ELR (cell line): Measurements from ENCODE around the gene USP47.
A peak's percentile ranks its signal among the peaks of the same experiment; 100 is the strongest.

Experiments used
- DNase-seq: peaks from one replicate; pipeline ENCODE4 v3.0.0-alpha.2; 2015; ENCODE audit warnings: low read depth

The USP47 gene

GRCh38 chr11:11864803-11865202, 23.0 kb downstream of the USP47 start:
- DNase-seq, result no peak

- DNase-seq, result no peak
These were observed 23.7 kb downstream of the USP47 start for GRCh38 chr11:11865449-11865848.

- DNase-seq, result no peak
These were observed 24.4 kb downstream of the USP47 start for GRCh38 chr11:11866203-11866602.

- DNase-seq, result no peak
These were observed 25.9 kb downstream of the USP47 start for GRCh38 chr11:11867720-11868119.

- no peak for DNase-seq
These were observed 30.2 kb downstream of the USP47 start for GRCh38 chr11:11871991-11872401.

GRCh38 chr11:11876458-11876857, 34.7 kb downstream of the USP47 start:
- peak; percentile 35 for DNase-seq

- DNase-seq, result no peak
These were observed 38.4 kb downstream of the USP47 start for GRCh38 chr11:11880179-11880578.

GRCh38 chr11:11882539-11882938, 40.8 kb downstream of the USP47 start:
- no peak for DNase-seq

- no peak for DNase-seq
These were observed 42.6 kb downstream of the USP47 start for GRCh38 chr11:11884351-11884750.

GRCh38 chr11:11884774-11885481, 43.2 kb downstream of the USP47 start:
- no peak for DNase-seq

GRCh38 chr11:11894486-11894885, 52.7 kb downstream of the USP47 start:
- DNase-seq, result no peak

GRCh38 chr11:11895672-11896071, 53.9 kb downstream of the USP47 start:
- peak; percentile 45 for DNase-seq

- no peak for DNase-seq
These were observed 56.9 kb downstream of the USP47 start for GRCh38 chr11:11898648-11899047.

- peak; percentile 18 for DNase-seq
These were observed 57.6 kb downstream of the USP47 start for GRCh38 chr11:11899401-11899800.

- no peak for DNase-seq
These were observed 60.2 kb downstream of the USP47 start for GRCh38 chr11:11901929-11902328.

- DNase-seq, result peak; percentile 48
These were observed 68.0 kb downstream of the USP47 start for GRCh38 chr11:11909727-11910126.

- no peak for DNase-seq
These were observed 68.8 kb downstream of the USP47 start for GRCh38 chr11:11910541-11910940.

- DNase-seq, result no peak
These were observed 71.6 kb downstream of the USP47 start for GRCh38 chr11:11913395-11913794.

GRCh38 chr11:11915625-11916024, 73.9 kb downstream of the USP47 start:
- DNase-seq, result no peak

GRCh38 chr11:11916981-11917399, 75.2 kb downstream of the USP47 start:
- DNase-seq, result peak; percentile 78

GRCh38 chr11:11923828-11924227, 82.1 kb downstream of the USP47 start:
- no peak for DNase-seq

- no peak for DNase-seq
These were observed 88.1 kb downstream of the USP47 start for GRCh38 chr11:11929920-11930319.

GRCh38 chr11:11931461-11932055, 89.8 kb downstream of the USP47 start:
- peak; percentile 87 for DNase-seq

- peak; percentile 59 for DNase-seq
These were observed 93.8 kb downstream of the USP47 start for GRCh38 chr11:11935536-11935935.
